ENCODE measurements around the gene F8A3.
"Not testable (repeated sequence)": the region's sequence is repeated elsewhere in the genome, so short reads cannot be mapped to it uniquely, and the experiment has no call there.

F8A3 gene

DNA sequence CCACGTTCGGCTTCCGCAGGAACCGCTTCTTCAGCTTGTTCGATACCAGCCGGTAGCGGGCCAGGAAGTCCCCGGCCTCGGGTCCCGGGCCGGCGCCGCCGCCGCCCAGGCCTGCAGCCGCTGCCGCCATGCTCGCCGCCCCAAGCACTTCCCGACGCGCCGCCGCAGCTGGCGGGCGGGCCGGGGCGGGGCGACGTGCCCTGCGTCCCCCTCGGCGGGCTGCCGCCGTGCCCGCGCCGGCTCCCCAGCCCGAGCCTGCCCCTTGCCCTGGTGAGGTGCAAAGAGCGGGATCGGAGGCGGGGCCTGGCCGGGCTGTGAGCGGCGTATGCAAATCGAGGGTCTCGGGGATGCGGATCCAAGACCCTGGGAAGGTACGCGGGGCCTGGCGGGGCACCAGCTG is at the start of gene F8A3:
TSS of gene F8A3 (minus strand) at position 150 of the 400 bp plus-strand sequence. CDS start at position 130, 20 bp downstream.
- FAIRE-seq; DNase-seq (ENCODE audit: low spot score): not testable (repeated sequence)

DNA sequence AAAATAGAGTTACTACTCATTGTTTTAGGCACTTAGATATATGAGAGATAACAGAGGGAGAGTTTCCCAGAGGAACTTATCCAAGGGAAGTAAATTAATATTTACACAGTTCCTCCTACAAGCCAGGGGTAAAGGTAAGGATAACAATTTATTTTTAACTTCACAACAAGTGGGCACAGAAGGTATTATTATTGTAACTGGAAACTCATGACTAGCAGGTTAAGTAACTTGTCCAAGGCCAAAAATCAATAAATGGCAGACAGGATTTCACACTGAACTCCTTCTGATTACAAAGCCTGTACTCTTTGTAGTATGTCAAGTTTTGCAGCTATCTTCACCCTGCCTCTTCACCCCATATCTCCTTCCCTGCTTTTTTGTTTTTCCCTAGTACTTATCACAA is 46.9 kb upstream of the F8A3 start:
- DNase-seq (ENCODE audit: low spot score), result no peak
- FAIRE-seq, result no peak

DNA sequence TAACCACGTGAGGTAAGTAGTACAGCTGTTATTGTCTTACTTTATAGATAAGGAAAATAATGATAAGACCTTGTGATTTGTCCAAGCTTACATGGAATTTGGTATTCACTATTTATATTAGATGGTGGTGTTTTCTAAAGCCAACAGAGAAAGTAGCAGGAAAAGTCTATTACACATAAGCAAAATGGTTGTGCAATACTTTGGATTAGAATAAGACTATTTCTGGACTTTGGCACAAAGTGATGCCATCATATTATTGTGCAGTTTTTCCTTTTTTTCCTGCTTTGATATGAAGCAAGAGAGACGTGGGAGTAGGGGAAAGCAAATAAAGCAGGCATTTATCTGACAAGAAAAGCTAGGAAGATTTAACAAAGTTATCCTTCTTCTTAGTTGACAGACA is 36.7 kb upstream of the F8A3 start:
- DNase-seq (ENCODE audit: low spot score); FAIRE-seq: not testable (repeated sequence)

DNA sequence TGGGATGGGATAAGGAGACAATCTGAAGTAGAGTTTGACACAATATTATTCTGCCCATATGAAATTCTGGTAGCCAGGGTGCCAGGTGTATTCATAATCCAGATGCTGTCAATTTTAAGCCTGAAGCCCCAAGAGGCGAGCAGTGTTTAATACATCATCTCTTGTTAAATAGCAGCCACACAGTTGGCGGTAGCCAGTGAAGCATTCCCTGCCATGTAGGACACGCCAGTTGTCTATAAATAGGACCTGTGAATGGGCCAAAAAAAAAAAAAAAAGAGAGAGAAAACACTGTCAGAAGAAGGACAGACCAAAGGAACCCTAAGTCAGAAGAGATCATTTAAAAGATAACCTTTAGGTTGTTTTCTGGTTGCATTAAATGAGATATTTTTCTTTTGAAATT is 33.0 kb upstream of the F8A3 start:
- DNase-seq (ENCODE audit: low spot score); FAIRE-seq: not testable (repeated sequence)

DNA sequence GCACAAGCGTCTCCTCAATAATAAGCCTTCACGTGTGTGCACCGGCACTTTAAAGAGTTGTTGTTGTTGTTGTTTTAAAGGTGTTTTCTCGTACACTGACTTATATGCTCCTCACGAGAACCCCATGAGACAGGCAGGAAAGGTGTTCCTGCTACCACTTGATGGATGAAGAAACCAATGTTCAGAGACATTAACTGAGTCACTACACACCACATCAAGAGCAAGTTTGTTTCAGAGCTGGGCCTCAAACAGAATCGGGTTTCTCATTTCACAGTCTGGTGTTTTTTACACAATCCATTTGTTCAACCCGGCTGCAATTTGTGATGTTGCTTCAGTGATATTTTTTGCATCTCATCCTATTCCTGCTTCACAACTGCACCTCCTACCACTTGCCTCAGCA is 18.7 kb upstream of the F8A3 start:
- DNase-seq (ENCODE audit: low spot score); FAIRE-seq: not testable (repeated sequence)

DNA sequence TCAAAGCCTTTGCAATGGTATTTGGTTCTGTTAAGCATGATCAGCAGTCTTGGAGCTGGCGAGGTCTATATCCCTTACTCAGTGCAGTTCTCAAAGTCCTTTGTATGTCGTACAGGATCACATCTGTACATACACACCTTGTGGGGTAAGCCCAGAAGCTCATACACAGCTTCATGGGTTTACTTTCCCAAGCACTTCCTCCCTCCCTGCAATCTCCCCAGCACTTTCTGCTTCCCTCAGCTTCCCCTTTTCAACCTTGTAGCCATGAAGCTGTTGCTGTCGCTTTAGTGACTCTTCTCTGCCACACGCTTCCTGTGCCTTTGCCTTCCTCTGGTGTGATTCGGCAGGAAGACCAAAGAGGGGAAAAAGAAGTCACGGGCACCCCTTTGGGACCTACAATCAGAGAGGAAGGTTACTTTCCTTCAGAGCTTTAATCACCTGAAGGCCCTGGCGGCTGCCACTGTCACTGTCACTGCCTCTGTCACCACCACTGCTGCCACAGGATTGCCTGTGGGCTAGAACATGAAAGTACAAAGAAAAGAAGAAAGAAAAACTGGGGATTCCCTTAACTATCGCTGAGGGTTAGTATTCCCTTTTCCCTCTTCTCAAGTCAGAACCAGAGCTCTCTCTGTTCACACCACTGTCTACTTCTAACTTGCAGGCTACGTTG is 8.0 kb upstream of the F8A3 start:
- not testable (repeated sequence) for FAIRE-seq; DNase-seq (ENCODE audit: low spot score)

DNA sequence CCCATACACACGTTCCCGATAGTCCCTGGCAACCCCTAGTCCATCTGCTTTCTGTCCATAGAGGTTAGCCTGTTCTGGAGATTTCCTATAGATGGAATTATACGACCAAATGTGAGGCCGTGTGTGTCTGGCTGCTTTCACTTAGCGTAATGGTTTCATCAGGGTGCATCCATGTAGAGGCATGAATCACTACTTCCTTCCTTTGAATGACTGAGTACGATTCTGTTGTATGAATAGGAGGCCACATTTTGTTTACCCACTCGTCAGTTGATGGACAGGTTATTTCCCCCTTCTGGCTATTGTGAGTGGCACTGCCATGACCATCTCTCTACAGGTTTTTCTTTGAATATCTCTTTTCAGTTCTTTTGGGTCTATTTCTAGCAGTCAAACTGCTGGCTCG is 2.1 kb upstream of the F8A3 start:
- DNase-seq (ENCODE audit: low spot score); FAIRE-seq: not testable (repeated sequence)

DNA sequence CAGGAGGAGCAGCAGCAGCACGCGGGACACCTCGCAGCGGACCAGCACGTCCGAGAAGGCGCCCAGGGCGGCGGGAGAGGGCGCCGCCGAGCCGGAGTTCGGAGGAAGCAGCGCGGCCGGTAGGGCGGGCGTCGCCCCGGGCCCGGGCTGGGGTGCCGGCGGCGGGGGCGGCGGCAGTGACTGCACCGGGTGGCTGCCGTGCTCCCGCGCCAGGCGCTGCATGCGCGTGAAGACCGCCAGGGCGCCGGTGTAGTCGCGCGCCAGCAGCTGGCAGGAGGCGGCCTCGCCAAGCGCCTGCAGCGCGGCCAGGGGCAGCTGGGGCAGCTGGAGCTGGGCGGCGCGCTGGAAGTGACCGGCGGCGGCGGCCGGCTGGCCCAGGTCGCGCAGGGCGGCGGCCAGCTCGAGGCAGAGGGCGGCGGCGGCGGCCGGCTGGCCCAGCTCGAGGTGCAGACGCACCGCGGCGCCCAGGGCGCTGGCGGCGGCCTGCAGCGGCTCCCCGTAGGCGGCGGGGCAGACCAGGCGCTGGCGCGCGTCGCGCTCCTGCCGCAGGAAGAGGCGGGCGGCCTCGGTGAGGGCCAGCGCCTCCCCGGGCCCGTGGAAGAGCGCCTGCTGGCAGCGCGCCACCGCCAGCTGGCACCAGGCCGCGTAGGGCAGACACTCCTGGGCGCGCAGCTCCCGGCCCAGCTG is 516 bp downstream of the F8A3 start:
- not testable (repeated sequence) for FAIRE-seq; DNase-seq (ENCODE audit: low spot score)

DNA sequence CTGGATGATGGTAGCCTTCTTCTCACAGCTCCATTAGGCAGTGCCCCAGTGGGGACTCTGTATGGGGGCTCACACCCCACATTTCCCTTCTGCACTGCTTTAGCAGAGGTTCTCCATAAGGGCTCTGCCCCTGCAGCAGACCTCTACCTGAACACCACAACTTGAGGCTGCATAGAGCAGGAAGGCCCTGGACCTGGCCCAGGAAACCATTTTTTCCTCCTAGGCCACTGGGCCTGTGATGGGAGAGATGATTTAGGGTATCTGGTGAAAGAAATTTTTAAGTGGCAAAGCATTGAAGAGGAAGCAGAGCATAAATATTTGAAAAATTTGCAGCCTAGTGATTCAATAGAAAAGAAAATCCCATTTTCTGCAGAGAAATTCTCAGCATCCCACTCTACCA is 17.3 kb downstream of the F8A3 start:
- DNase-seq (ENCODE audit: low spot score) (no peak), FAIRE-seq (no peak)

DNA sequence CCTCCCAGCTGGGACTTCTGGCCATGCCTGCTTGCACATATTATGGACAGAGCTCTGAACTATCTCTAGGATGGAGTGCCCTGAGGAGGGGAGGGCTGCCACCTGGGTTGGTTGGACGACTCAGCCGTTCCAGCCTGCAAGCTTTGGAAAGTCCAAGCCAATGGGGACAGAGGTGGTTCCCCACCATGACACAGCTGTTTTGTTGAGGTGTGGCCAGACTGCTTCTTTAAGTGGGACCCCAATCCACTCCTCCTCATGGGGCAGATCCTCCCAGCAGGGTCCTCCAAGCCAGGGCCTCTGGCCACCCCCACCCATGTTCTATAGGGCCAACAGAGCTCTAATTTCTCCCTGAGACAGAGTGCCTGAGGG is 22.7 kb downstream of the F8A3 start:
- FAIRE-seq, result no peak

DNA sequence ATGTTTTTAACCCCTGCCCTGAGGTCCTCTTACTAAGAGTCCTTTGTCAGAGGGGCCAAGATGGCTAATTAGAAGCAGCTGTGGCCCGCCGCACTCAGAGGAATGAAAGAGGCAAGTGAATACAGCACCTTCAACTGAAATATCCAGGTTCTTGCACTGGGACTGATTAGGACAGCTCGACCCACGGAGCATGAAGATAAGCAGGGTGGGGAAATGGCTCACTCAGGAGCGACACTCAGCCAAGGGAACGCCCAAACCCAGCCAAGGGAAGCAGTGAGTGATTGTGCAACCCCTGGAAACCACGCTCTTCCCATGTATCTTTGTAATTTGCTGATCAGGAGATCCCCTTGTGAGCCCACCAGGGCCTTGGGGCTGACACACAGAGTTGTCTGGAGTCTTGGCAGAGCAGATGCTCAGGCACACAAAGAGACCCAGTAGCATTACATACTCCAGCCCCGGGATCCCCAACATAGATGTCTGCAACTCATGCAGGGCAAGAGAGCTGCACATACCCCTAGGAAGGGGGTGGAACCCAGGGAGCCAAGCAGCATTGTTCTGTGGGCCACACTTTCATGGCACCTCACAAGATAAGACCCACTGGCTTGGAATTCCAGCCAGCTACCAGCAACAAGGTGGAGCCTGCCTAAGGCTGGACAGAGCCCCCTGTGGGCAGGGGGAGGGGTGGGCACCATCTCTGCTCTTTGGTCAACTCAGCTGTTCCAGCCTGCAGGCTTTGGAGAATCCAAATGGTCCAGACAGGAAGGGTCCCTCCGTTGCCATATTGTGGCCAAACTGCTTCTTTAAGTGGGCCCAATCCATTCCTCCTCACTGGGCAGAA is 23.3 kb downstream of the F8A3 start:
- no peak for FAIRE-seq
- no peak for DNase-seq (ENCODE audit: low spot score)

More for the DNA sequence above, 22.7 kb downstream of the F8A3 start:
- no peak for DNase-seq (ENCODE audit: low spot score)

DNA sequence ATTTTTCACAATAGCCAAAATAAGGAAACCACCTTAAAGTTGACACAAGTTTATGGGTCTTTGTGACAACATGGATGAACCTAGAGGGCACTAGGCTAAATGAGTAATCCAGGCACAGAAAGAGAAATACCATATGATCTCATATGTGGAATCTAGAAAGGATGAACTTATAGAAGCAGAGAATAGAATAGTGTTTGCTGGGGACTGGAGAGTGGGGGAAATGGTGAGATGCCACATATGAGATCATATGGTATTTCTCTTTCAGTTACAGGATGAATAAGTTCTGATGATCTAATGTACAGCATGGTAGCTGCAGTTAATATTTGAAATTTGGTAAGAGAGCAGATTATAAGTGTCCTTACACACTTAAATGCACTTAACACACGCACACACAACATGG is 40.7 kb downstream of the F8A3 start:
- FAIRE-seq (no peak), DNase-seq (ENCODE audit: low spot score) (no peak)

Data from urothelium cell line (cell line).